ENCODE measurements around the gene IGSF6.
A peak's percentile ranks its signal among the peaks of the same experiment; 100 is the strongest.
"Not testable (repeated sequence)": the region's sequence is repeated elsewhere in the genome, so short reads cannot be mapped to it uniquely, and the experiment has no call there.

Gene IGSF6

GRCh38 chr16:21629616-21630539 lies 22.5 kb downstream of the IGSF6 start:
- Histone ChIP-seq H3K4me1 (ENCODE audit: control insufficient read depth in 1 of 2, insufficient read depth in 1 of 2, low read depth in 1 of 2, low read length in 1 of 2) (peaks cover 57 to 59% of the 10 kb centered on the region in 2 experiments), H3K36me3 (peaks cover 46% of the 10 kb centered on the region), H3K27ac (peak overlapping the region; percentile 72)
- H3K4me3 ChIP-seq (ENCODE audit: low read depth in 1 of 2, low read length in 1 of 2); H3K27me3 ChIP-seq; H3K9me3 ChIP-seq: not testable (repeated sequence)

GRCh38 chr16:21628772-21629171 lies 23.6 kb downstream of the IGSF6 start:
- peak overlapping the region; percentile 72 for H3K27ac ChIP-seq
- no peaks in the 10 kb centered on the region for H3K27me3 ChIP-seq
- H3K36me3 ChIP-seq: peaks cover 41% of the 10 kb centered on the region
- peaks cover 58 to 60% of the 10 kb centered on the region in 2 experiments for H3K4me1 ChIP-seq (ENCODE audit: control insufficient read depth in 1 of 2, insufficient read depth in 1 of 2, low read depth in 1 of 2, low read length in 1 of 2)
- TF ChIP-seq CTCF (IDR thresholded peaks at IDR 0.05): no peak
- no peak overlapping the region for H3K4me3 ChIP-seq (ENCODE audit: low read depth in 1 of 2, low read length in 1 of 2)
- no peaks in the 10 kb centered on the region for H3K9me3 ChIP-seq

GRCh38 chr16:21628121-21628726 lies 24.2 kb downstream of the IGSF6 start:
- Histone ChIP-seq H3K9me3 (no peaks in the 10 kb centered on the region), H3K27ac (peak overlapping the region; percentile 85), H3K27me3 (no peaks in the 10 kb centered on the region), H3K36me3 (peaks cover 39% of the 10 kb centered on the region), H3K4me1 (ENCODE audit: control insufficient read depth in 1 of 2, insufficient read depth in 1 of 2, low read depth in 1 of 2, low read length in 1 of 2) (peaks cover 62 to 63% of the 10 kb centered on the region in 2 experiments), H3K4me3 (ENCODE audit: low read depth in 1 of 2, low read length in 1 of 2) (no peak overlapping the region)
- TF ChIP-seq CTCF (IDR thresholded peaks at IDR 0.05): no peak

GRCh38 chr16:21626659-21627277 lies 25.6 kb downstream of the IGSF6 start:
- Histone ChIP-seq H3K27ac (peak overlapping the region; percentile 85), H3K4me1 (ENCODE audit: control insufficient read depth in 1 of 2, insufficient read depth in 1 of 2, low read depth in 1 of 2, low read length in 1 of 2) (peaks cover 68 to 71% of the 10 kb centered on the region in 2 experiments)

GRCh38 chr16:21625026-21625425 lies 27.4 kb downstream of the IGSF6 start:
- peaks cover 64 to 68% of the 10 kb centered on the region in 2 experiments for H3K4me1 ChIP-seq (ENCODE audit: control insufficient read depth in 1 of 2, insufficient read depth in 1 of 2, low read depth in 1 of 2, low read length in 1 of 2)
- no peaks in the 10 kb centered on the region for H3K27me3 ChIP-seq
- TF ChIP-seq CTCF (IDR thresholded peaks at IDR 0.05): no peak
- H3K27ac ChIP-seq: peak overlapping the region; percentile 85
- peaks cover 30% of the 10 kb centered on the region for H3K36me3 ChIP-seq
- no peak overlapping the region for H3K4me3 ChIP-seq (ENCODE audit: low read depth in 1 of 2, low read length in 1 of 2)
- H3K9me3 ChIP-seq: no peaks in the 10 kb centered on the region

More at GRCh38 chr16:21626659-21627277, 25.6 kb downstream of the IGSF6 start:
- no peak for TF ChIP-seq CTCF (IDR thresholded peaks at IDR 0.05)
- Histone ChIP-seq H3K4me3 (ENCODE audit: low read depth in 1 of 2, low read length in 1 of 2) (peak overlapping the region; percentile 26 to 44), H3K9me3 (no peaks in the 10 kb centered on the region), H3K27me3 (no peaks in the 10 kb centered on the region), H3K36me3 (peaks cover 29% of the 10 kb centered on the region)

Data from neutrophil (primary cell).